ENCODE measurements around the gene SYNC.
"Not testable (repeated sequence)": the region's sequence is repeated elsewhere in the genome, so short reads cannot be mapped to it uniquely, and the experiment has no call there.

SYNC gene

GRCh38 chr1:32650248-32650751, 52.3 kb downstream of the SYNC start, which contains the start of gene ZBTB8OS:
TSS of gene ZBTB8OS (minus strand) at chr1:32650550. CDS start at chr1:32650529, 21 bp downstream.
- ChIA-PET POLR2A (ENCODE audit: low non-redundant PET) (interaction anchor here (0.8 to 0.9 kb wide), 2 partner anchors 11 to 14 kb away, joined by 3 to 5 read pairs; no protein-coding TSS in a partner anchor), CTCF (interaction anchor here (0.5 to 0.6 kb wide), 2 partner anchors 25 to 56 kb away, joined by 3 read pairs; no protein-coding TSS in a partner anchor)
- DNase-seq (ENCODE audit: low spot score), result peak; percentile 95
- peak within 1 kb of the TSS; percentile 94 for H3K27ac ChIP-seq
- TF ChIP-seq, protein P1, sequence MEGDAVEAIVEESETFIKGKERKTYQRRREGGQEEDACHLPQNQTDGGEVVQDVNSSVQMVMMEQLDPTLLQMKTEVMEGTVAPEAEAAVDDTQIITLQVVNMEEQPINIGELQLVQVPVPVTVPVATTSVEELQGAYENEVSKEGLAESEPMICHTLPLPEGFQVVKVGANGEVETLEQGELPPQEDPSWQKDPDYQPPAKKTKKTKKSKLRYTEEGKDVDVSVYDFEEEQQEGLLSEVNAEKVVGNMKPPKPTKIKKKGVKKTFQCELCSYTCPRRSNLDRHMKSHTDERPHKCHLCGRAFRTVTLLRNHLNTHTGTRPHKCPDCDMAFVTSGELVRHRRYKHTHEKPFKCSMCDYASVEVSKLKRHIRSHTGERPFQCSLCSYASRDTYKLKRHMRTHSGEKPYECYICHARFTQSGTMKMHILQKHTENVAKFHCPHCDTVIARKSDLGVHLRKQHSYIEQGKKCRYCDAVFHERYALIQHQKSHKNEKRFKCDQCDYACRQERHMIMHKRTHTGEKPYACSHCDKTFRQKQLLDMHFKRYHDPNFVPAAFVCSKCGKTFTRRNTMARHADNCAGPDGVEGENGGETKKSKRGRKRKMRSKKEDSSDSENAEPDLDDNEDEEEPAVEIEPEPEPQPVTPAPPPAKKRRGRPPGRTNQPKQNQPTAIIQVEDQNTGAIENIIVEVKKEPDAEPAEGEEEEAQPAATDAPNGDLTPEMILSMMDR (conservative IDR thresholded peaks at IDR 0.05; ENCODE audit: low read depth), result no peak

DNA sequence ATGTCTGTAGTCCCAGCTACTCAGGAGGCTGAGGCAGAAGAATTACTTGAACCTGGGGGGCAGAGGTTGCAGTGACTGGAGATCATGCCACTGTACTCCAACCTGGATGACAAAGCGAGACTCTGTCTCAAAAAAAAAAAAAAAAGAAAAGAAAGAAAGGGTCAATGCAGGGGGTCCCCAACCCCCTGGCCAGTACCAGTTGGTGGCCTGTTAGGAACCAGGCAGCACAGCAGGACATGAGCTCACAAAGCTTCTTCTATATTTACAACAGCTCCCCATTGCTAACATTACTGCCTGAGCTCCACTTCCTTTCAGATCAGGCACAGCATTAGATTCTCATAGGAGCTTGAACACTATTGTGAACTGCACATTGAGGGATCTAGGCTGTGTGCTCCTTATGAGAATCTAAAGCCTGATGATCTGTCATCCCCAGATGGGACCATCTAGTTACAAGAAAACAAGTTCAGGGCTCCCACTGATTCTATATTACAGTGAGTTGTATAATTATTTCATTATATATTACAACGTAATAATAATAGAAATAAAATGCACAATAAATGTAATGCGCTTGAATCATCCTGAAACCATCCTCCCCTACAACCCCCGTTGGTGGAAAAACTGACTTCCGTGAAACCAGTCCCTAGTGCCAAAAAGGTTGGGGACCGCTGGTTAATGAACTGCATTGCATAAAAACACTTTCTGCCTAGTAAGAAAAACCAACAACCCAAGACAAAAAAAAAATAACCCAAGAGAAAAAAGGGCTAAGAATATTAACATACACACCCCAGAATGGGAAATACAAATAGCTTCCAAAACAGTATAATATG, 55.0 kb downstream of the SYNC start:
- no peak for DNase-seq (ENCODE audit: low spot score)
- CTCF ChIA-PET, result interaction anchor here (0.6 kb wide), 1 partner anchor 10 kb away, joined by 3 read pairs; no protein-coding TSS in a partner anchor
- TF ChIP-seq, protein P1 (conservative IDR thresholded peaks at IDR 0.05; ENCODE audit: low read depth), result no peak
- H3K27ac ChIP-seq, result no peak overlapping the region
- POLR2A ChIA-PET (ENCODE audit: low non-redundant PET), result no interaction called here

DNA sequence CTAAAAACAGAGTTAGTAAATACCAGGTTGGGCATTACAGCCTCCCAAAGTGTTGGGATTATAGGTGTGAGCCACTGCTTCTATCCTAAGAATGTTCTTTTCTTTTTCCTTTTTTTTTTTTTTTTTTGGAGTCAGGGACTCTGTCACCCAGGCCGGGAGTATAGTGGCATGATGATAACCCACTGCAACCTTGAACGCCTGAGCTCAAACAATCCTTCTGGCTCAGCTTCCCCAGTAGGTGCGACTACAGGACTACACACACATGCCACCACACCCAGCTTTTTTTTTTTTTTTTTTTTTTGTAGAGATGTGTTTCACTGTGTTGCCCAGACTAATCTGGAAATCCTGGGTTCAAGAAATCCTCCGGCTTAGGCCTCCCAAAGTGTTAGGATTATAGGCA, 58.1 kb downstream of the SYNC start:
- CTCF ChIA-PET, result no interaction called here

GRCh38 chr1:32642292-32642827, 60.2 kb downstream of the SYNC start:
- CTCF ChIA-PET, result not testable (repeated sequence)

More for the DNA sequence above, 58.1 kb downstream of the SYNC start:
- TF ChIP-seq, protein P1 (conservative IDR thresholded peaks at IDR 0.05; ENCODE audit: low read depth), result no peak
- DNase-seq (ENCODE audit: low spot score), result no peak
- H3K27ac ChIP-seq, result no peak overlapping the region
- POLR2A ChIA-PET (ENCODE audit: low non-redundant PET), result no interaction called here

GRCh38 chr1:32639489-32640075, 63.0 kb downstream of the SYNC start:
- H3K27ac ChIP-seq, result no peak overlapping the region
- TF ChIP-seq, protein P1 (conservative IDR thresholded peaks at IDR 0.05; ENCODE audit: low read depth), result no peak
- ChIA-PET CTCF (no interaction called here), POLR2A (ENCODE audit: low non-redundant PET) (interaction anchor here (1.5 kb wide), 1 partner anchor 11 kb away, joined by 5 read pairs; the partner anchor contains the start of gene RBBP4)
- no peak for DNase-seq (ENCODE audit: low spot score)

More at GRCh38 chr1:32642292-32642827, 60.2 kb downstream of the SYNC start:
- H3K27ac ChIP-seq; POLR2A ChIA-PET (ENCODE audit: low non-redundant PET); DNase-seq (ENCODE audit: low spot score): not testable (repeated sequence)

- TF ChIP-seq, protein P1 (conservative IDR thresholded peaks at IDR 0.05; ENCODE audit: low read depth), result no peak
- peak; percentile 6 for DNase-seq (ENCODE audit: low spot score)
- POLR2A ChIA-PET (ENCODE audit: low non-redundant PET), result interaction anchor here (0.7 kb wide), 1 partner anchor 14 kb away, joined by 3 read pairs; the partner anchor contains the start of gene RBBP4
- no peak overlapping the region for H3K27ac ChIP-seq
- CTCF ChIA-PET, result interaction anchor here (0.6 to 0.7 kb wide), 2 partner anchors 10 to 106 kb away, joined by 3 to 4 read pairs; no protein-coding TSS in a partner anchor
These were observed 65.5 kb downstream of the SYNC start for GRCh38 chr1:32636914-32637645.

Data from RWPE1 (cell line).